ENCODE results near the gene FAM72D.
"Not testable (repeated sequence)": the region's sequence is repeated elsewhere in the genome, so short reads cannot be mapped to it uniquely, and the experiment has no call there.

- not testable (repeated sequence) for TF ChIP-seq CTCF, POLR2A (IDR thresholded peaks at IDR 0.05)
Measured at GRCh38 chr1:145140549-145140948, 44.8 kb downstream of the FAM72D start.
